Mammary epithelial cell (primary cell): Measurements from ENCODE around the gene GCLC.

Source experiments
- CTCF ChIP-seq, 2 donors: IDR thresholded peaks in 1 of 2; conservative IDR thresholded peaks in 1 of 2; 2 replicates each; pipeline ENCODE4 v1.5.1; 2011 to 2012; ENCODE audit warnings: inconsistent platforms in 2 of 2, low read length in 2 of 2, mild to moderate bottlenecking in 2 of 2, control low read depth in 1 of 2, low read depth in 1 of 2; ENCODE audit not compliant: insufficient read depth in 1 of 2; ENCODE audit errors: extremely low read depth in 1 of 2
- EZH2 ChIP-seq: IDR thresholded peaks from 2 replicates; pipeline ENCODE4 v1.6.1; 2012; ENCODE audit warnings: low read length, inconsistent platforms, borderline replicate concordance

- TF ChIP-seq CTCF (conservative IDR thresholded peaks at IDR 0.05 in 1 of 2, IDR thresholded peaks at IDR 0.05 in 1 of 2; ENCODE audit: extremely low read depth in 1 of 2, insufficient read depth in 1 of 2, low read depth in 1 of 2, low read length in 2 of 2), result no peak
- TF ChIP-seq EZH2, result no peak
These were observed 15.4 kb downstream of the GCLC start for GRCh38 chr6:53529324-53530036.
